Activated CD4-positive, alpha-beta memory T cell treated with anti-CD3 and anti-CD28 coated beads for 36 hours (primary cell): ENCODE measurements around the gene KIZ. TPM values are rescaled to one million over a fixed set of nuclear protein-coding genes. Genes with fewer than 3 reads are reported as not detected.

Experiments
- CTCF ChIA-PET: fragments of 350-600 bp; sonication (Branson Sonifier 250); formaldehyde crosslinking; loops from one replicate; lab custom pipeline; 2021; ENCODE audit warnings: antibody characterized with exemption, inconsistent platforms; lab: Charles Lee
- POLR2A ChIA-PET: fragments of 350-600 bp; sonication (Branson Sonifier 250); formaldehyde crosslinking; loops from one replicate; lab custom pipeline; 2021; ENCODE audit warnings: antibody characterized with exemption; lab: Charles Lee
- DNase-seq: peaks from one replicate; pipeline ENCODE4 v3.0.0-alpha.2; 2020
- H3K27ac Mint-ChIP-seq: one replicate; pipeline ENCODE4 v1.8.0; 2021; ENCODE audit warnings: mixed read lengths
- H3K27me3 Mint-ChIP-seq: one replicate; pipeline ENCODE4 v1.8.0; 2021; ENCODE audit warnings: mixed read lengths
- H3K36me3 Mint-ChIP-seq: one replicate; pipeline ENCODE4 v1.8.0; 2021; ENCODE audit warnings: mixed read lengths
- H3K4me1 Mint-ChIP-seq: one replicate; pipeline ENCODE4 v1.8.0; 2021; ENCODE audit warnings: low read depth, mixed read lengths
- H3K4me3 Mint-ChIP-seq: one replicate; pipeline ENCODE4 v1.8.0; 2021; ENCODE audit warnings: mild to moderate bottlenecking, mixed read lengths
- H3K9me3 Mint-ChIP-seq: one replicate; pipeline ENCODE4 v1.8.0; 2021; ENCODE audit warnings: mixed read lengths
- intact Hi-C: fragments of 100-400 bp; cut with micrococcal nuclease; formaldehyde crosslinking; loops from one replicate; pipeline ENCODE4 v1.15.1; 2023
- total RNA-seq, 2 experiments: library from RNA; stranded (reverse); gene quantifications; one replicate each; pipeline ENCODE4 v1.2.3, GENCODE V29; 2021

The KIZ gene
- total RNA-seq, 2 experiments from 2014 or later: 13.3 to 13.5 TPM

DNA sequence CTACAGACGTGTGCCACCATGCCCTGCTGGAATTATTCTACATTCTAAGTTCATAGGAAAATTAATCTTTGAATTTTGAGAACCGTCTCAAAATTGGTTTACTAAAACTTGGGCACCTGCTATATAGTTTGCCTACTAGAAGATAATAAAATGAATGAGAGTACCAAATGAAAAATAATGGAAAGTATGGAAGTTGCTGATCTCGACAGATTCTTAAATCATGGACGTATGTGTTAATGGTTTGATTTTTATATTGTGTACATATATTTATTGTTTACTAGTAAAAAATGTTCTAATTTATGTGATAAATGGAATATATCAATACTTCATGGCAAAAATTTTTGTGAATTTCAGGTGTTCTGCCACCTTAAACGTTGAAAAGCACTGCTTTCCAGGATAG, 60.0 kb downstream of the KIZ start:
- Mint-ChIP-seq H3K27ac (no peak overlapping the region), H3K36me3 (peaks cover 8% of the 10 kb centered on the region), H3K4me1 (no peaks in the 10 kb centered on the region), H3K4me3 (no peak overlapping the region), H3K27me3 (no peaks in the 10 kb centered on the region), H3K9me3 (no peaks in the 10 kb centered on the region)
- DNase-seq: no peak
- ChIA-PET POLR2A (no interaction called here), CTCF (no interaction called here)
- intact Hi-C loops: no loop called here

DNA sequence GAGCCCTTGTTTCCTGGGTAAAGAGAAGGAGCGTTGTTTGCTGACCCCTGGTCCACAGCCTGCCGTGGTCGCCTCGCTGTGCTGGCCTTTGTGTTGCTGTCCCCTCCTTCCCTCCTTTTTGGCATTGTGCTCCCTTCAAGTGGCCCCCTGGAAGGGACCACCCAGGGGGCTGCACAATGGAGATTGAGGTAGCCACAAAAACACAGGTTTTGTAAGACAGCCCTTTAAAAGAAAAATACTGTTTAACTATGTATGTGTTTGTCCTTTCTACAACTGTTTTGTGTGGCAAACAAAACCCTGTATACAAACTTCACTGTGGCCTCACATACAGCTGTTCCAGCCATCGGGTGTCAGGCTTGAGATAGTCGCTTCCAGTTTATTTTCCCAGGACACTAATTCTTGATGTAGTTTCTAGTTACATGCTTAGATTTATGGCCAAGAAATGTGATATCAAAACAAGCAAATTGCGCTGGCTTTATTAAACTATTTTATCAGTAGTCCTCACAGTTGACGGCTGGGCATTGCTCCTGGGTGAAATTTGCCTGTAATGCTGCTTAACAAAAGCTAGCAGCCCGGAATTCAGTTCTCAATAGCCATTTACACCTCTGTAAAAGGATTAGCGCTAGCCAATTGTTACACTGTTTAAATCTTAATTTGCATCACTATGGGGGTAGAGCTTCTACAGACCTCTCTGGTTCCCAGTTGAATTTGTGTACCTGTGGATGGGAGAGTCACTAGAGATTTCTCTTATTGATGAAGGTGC, 64.1 kb downstream of the KIZ start:
- ChIA-PET POLR2A (no interaction called here), CTCF (no interaction called here)
- intact Hi-C loops: no loop called here
- Mint-ChIP-seq H3K36me3 (peaks cover 10% of the 10 kb centered on the region), H3K27me3 (no peaks in the 10 kb centered on the region), H3K9me3 (no peaks in the 10 kb centered on the region), H3K4me1 (no peaks in the 10 kb centered on the region), H3K27ac (no peak overlapping the region), H3K4me3 (no peak overlapping the region)
- no peak for DNase-seq

DNA sequence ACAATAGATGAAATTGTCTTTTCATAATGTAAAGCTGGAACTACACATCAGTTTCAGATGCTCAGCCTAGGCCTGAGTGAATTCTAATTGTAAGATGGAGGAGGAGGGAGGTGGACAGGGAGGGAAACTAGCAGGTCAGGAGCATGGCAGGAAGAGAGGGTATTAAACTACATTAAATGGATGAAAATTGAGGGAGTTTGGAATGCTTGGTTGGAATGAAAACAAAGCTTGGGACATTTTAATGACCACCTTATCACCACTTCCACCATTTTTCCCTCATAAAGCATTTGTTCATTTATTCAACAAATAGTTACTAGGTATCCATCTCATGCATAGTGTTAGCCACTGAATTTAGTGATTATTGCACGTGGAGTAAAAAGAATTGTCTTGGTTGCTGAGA, 65.0 kb downstream of the KIZ start:
- intact Hi-C loops: no loop called here
- no peaks in the 10 kb centered on the region for H3K27me3 Mint-ChIP-seq

DNA sequence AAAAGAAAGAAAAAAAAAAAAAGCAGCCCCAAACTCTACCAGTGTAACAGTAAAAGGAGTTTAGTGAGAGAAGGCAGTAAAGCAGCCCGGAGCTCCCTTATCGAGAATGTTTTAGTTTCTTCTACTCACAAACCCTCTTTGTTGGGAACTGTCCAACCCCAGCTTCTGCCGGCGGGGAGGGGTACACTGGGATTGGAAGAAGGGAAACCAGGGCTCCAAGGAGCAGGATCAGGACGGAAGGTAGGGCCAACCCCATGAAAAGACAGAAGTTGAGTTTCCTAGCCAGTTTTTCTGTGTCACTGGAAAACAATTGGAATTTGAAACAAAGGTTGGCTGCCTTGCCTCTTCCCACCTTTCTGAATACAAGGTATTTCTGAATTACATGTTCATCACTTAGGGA, 66.0 kb downstream of the KIZ start:
- H3K4me3 Mint-ChIP-seq: no peak overlapping the region
- intact Hi-C loops: no loop called here
- H3K27me3 Mint-ChIP-seq: no peaks in the 10 kb centered on the region
- H3K27ac Mint-ChIP-seq: no peak overlapping the region
- CTCF ChIA-PET: no interaction called here
- H3K4me1 Mint-ChIP-seq: no peaks in the 10 kb centered on the region
- peaks cover 5% of the 10 kb centered on the region for H3K36me3 Mint-ChIP-seq
- DNase-seq: no peak
- H3K9me3 Mint-ChIP-seq: no peaks in the 10 kb centered on the region
- POLR2A ChIA-PET: no interaction called here

More for the DNA sequence above, 65.0 kb downstream of the KIZ start:
- no peak for DNase-seq
- Mint-ChIP-seq H3K4me1 (no peaks in the 10 kb centered on the region), H3K4me3 (no peak overlapping the region), H3K36me3 (peaks cover 10% of the 10 kb centered on the region), H3K9me3 (no peaks in the 10 kb centered on the region), H3K27ac (no peak overlapping the region)
- POLR2A ChIA-PET: no interaction called here
- CTCF ChIA-PET: no interaction called here

DNA sequence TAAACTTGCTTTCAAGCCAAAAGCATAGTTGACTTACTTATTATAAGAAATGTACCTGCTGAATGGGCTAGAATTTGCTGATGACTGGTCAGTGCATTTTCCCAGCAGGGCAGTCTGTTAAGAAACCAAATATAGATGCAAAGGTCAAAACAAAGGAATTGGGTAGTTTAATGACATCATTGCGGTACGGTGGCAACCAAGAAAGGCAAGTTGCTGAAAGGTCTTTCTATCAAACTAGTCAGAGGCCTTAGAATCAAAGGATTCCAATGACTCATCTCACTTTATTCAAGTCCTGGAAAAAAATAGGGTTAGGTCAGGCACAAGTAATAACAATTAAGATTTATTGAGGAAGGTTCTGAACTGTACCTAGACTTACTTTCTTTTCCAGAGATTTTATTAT, 76.4 kb downstream of the KIZ start:
- Mint-ChIP-seq H3K27me3 (no peaks in the 10 kb centered on the region), H3K9me3 (no peaks in the 10 kb centered on the region), H3K4me1 (no peaks in the 10 kb centered on the region), H3K36me3 (peaks cover 6% of the 10 kb centered on the region), H3K27ac (no peak overlapping the region), H3K4me3 (no peak overlapping the region)
- intact Hi-C loops: no loop called here
- no peak for DNase-seq
- POLR2A ChIA-PET: no interaction called here
- CTCF ChIA-PET: no interaction called here

DNA sequence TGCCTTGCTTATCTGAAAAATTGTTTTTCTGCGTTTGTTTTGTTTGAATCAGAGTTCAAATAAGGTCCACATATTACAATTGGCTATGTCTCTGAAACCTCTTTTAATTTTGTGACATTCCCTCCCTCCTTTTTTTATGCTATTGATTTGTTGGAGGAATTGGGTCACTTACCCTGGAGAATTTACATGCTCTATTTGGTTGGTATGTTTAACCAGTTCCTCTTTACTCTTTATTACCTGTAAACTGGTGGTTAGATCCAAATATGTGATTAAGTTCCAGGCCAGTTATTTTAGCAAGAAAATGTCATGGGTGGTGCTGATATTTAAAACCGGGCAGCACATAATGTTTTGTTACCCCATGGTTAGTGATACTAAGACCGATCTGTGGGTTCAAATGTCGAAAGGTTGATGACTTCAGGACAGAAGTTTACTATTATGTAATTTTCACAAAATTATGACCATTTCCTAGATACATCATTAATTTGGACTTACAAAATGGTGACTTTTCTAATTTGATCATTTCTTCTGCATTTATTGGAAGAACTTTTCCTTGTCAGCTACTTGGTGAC, 77.3 kb downstream of the KIZ start:
- CTCF ChIA-PET: no interaction called here
- intact Hi-C loops: no loop called here
- H3K4me1 Mint-ChIP-seq: no peaks in the 10 kb centered on the region
- no peak for DNase-seq
- H3K27ac Mint-ChIP-seq: no peak overlapping the region
- POLR2A ChIA-PET: no interaction called here
- H3K36me3 Mint-ChIP-seq: peaks cover 6% of the 10 kb centered on the region
- H3K9me3 Mint-ChIP-seq: no peaks in the 10 kb centered on the region
- no peaks in the 10 kb centered on the region for H3K27me3 Mint-ChIP-seq
- H3K4me3 Mint-ChIP-seq: no peak overlapping the region

DNA sequence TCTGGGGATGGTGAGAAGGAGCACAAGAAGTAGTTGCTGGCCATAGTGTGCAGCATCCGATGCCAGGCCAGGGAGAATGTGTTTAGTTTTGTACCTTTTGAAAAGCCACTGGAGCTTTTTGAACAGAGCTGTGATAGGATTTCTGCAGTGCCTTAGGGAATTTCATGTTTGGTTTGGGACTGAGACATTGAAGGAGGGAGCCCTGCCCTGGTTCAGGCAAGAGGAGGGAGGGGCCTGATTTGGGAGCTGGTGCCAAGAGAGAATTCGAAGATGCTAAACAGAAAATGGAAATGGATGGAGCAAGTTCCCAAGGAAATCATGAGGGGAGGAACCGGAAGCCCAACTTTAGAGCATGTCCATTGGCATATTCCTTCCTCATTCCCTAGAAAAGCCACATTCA, 80.7 kb downstream of the KIZ start:
- H3K27ac Mint-ChIP-seq: no peak overlapping the region
- ChIA-PET POLR2A (no interaction called here), CTCF (no interaction called here)
- no peaks in the 10 kb centered on the region for H3K9me3 Mint-ChIP-seq
- no peak for DNase-seq
- no peaks in the 10 kb centered on the region for H3K4me1 Mint-ChIP-seq
- peaks cover 6% of the 10 kb centered on the region for H3K36me3 Mint-ChIP-seq
- intact Hi-C loops: no loop called here
- H3K4me3 Mint-ChIP-seq: no peak overlapping the region
- no peaks in the 10 kb centered on the region for H3K27me3 Mint-ChIP-seq

DNA sequence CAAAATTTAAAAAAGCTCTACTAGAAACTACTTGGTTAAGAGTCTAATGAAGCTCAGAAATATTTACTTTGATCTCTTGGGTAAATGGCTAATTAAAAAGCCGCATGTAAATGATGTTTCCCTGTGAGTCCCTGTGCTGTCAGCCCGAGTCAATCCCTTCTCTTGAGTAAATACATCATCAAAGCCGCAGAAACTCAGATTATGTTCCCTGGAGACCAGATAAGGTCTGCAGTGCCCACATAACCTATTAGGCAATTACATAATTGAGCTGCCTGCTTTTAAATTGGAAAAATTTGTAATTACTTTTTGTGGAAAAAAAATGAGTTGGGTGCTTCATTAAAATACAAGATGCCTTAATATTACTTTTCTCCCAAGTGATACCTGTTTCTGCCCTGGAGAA, 83.1 kb downstream of the KIZ start:
- H3K27me3 Mint-ChIP-seq: no peaks in the 10 kb centered on the region
- intact Hi-C loops: no loop called here
- CTCF ChIA-PET: no interaction called here
- no peak overlapping the region for H3K4me3 Mint-ChIP-seq
- no peak overlapping the region for H3K27ac Mint-ChIP-seq
- no peaks in the 10 kb centered on the region for H3K4me1 Mint-ChIP-seq
- peaks cover 6% of the 10 kb centered on the region for H3K36me3 Mint-ChIP-seq
- H3K9me3 Mint-ChIP-seq: no peaks in the 10 kb centered on the region
- no peak for DNase-seq
- POLR2A ChIA-PET: no interaction called here

DNA sequence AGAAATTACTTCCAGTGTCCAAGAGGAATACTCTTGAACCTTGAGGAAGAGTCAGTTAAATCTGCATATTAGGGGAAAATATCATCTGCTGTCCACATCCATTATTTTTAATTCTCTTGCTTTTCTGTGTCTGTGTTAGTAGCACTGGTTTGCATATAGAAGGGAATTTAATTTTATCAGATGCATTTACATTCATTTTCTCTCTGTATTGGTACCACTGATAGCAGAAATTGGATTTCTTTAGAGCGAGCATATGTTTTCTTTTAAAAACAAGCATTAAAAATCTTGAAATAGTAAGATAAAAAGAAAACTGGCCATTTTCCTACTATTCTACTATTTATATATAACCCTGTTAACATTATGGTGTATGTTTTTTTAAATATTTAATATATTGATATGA, 83.8 kb downstream of the KIZ start:
- Mint-ChIP-seq H3K27me3 (no peaks in the 10 kb centered on the region), H3K4me1 (no peaks in the 10 kb centered on the region), H3K4me3 (no peak overlapping the region), H3K27ac (no peak overlapping the region), H3K36me3 (peaks cover 6% of the 10 kb centered on the region), H3K9me3 (no peaks in the 10 kb centered on the region)
- intact Hi-C loops: no loop called here
- POLR2A ChIA-PET: no interaction called here
- no peak for DNase-seq
- CTCF ChIA-PET: interaction anchor here (0.7 kb wide), 1 partner anchor 85 kb away, joined by 5 read pairs; no protein-coding TSS in a partner anchor

DNA sequence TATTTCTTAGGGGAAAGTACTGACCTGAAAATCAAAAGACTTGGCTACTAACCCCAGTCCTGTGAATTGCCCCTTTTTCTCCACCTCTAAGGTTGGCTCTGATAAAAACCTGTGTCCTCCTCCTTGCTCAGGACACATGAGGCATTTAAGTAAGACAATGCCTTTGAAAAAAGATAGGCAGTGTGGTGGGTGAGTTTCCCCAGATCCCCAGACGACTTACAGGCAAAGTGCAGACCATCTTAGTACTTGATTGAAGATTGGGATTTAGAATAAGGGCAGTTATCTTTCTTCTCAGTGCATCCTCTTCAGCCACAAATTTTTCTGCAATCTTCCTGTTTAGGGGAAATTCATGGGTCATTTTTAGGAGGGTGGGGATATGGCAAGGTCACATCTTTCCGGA, 87.8 kb downstream of the KIZ start:
- no peak for DNase-seq
- H3K4me3 Mint-ChIP-seq: no peak overlapping the region
- ChIA-PET CTCF (no interaction called here), POLR2A (no interaction called here)
- H3K9me3 Mint-ChIP-seq: no peaks in the 10 kb centered on the region
- intact Hi-C loops: no loop called here
- no peak overlapping the region for H3K27ac Mint-ChIP-seq
- no peaks in the 10 kb centered on the region for H3K27me3 Mint-ChIP-seq
- peaks cover 5% of the 10 kb centered on the region for H3K36me3 Mint-ChIP-seq
- H3K4me1 Mint-ChIP-seq: no peaks in the 10 kb centered on the region

DNA sequence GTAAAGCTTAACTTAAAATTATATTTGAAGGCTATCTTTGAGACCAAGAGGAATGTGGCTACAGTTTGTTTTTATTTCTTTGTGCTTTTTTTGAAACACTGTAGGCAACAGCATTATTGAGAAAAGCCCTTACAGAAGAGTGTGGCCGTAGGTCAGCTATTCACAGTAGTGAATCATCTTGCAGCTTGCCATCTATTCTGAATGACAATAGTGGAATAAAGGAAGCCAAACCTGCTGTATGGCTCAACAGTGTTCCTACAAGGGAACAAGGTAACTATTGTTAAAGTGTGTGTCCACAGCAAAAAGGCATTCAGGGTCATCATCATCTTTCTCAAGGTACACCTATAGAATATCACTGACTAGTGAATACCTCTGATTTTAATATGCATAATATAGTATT, 88.5 kb downstream of the KIZ start:
- DNase-seq: no peak
- Mint-ChIP-seq H3K36me3 (peaks cover 5% of the 10 kb centered on the region), H3K4me1 (no peaks in the 10 kb centered on the region), H3K9me3 (no peaks in the 10 kb centered on the region), H3K27me3 (no peaks in the 10 kb centered on the region), H3K27ac (no peak overlapping the region), H3K4me3 (no peak overlapping the region)
- intact Hi-C loops: no loop called here
- ChIA-PET CTCF (no interaction called here), POLR2A (no interaction called here)

DNA sequence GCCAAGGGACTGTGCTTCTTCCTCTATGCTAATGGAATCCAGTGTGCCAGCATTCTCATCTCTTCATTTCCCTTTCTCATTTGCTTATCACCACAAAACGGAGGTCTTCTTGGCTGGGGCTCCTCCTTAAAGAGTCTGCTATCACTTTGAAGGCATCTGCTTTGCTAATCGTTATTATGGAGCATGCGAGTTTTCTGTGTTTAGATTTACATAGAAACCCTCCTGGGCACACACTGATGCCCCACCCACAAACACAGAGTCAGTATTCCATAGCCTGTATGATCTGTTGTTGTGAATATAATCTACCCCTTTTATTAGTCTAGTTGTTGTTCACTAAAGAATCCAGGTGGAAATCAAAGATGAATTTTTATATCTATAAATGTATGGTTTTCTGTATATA, 93.8 kb downstream of the KIZ start:
- peaks cover 5% of the 10 kb centered on the region for H3K36me3 Mint-ChIP-seq
- ChIA-PET CTCF (no interaction called here), POLR2A (no interaction called here)
- no peaks in the 10 kb centered on the region for H3K27me3 Mint-ChIP-seq
- DNase-seq: no peak
- H3K27ac Mint-ChIP-seq: no peak overlapping the region
- no peaks in the 10 kb centered on the region for H3K4me1 Mint-ChIP-seq
- H3K9me3 Mint-ChIP-seq: no peaks in the 10 kb centered on the region
- intact Hi-C loops: no loop called here
- no peak overlapping the region for H3K4me3 Mint-ChIP-seq

DNA sequence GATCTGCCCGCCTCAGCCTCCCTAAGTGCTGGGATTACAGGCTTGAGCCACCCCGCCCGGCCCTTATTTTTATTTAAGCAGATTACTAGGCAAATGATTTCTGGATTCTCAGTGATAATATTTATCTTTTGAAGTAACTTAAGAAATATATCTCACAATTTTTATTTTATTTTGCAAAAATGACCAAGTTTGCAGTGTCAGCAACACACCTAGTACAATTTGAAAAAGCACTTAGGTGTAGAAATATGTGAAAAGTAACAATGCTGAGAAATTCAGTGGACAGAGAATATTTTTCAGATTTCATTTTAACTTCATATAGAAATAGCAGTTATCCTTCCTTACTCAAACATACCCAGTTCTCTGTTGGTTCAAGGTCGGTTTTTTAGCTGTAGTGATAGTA, 98.3 kb downstream of the KIZ start:
- no peak for DNase-seq
- CTCF ChIA-PET: no interaction called here
- H3K27me3 Mint-ChIP-seq: no peaks in the 10 kb centered on the region
- intact Hi-C loops: no loop called here
- no peaks in the 10 kb centered on the region for H3K9me3 Mint-ChIP-seq
- H3K36me3 Mint-ChIP-seq: peaks cover 2% of the 10 kb centered on the region
- H3K27ac Mint-ChIP-seq: no peak overlapping the region
- POLR2A ChIA-PET: no interaction called here
- H3K4me1 Mint-ChIP-seq: no peaks in the 10 kb centered on the region
- H3K4me3 Mint-ChIP-seq: no peak overlapping the region
